ENCODE measurements around the gene EXOSC10. TPM values are rescaled to one million over a fixed set of nuclear protein-coding genes. Genes with fewer than 3 reads are reported as not detected.

Gene EXOSC10
- total and polyA plus RNA-seq, 9 of the 15 experiments (the other 6 are each of a cell fraction or from before 2014, with no cell fraction given) = 23.4 to 150 (median 105) TPM

- TF ChIP-seq HOMEZ (CRISPR knock-in tag; IDR thresholded peaks at IDR 0.05) (no peak), TCF7L2 (IDR thresholded peaks at IDR 0.05; ENCODE audit: low read depth, low read length) (no peak), HNRNPL (IDR thresholded peaks at IDR 0.05; ENCODE audit: low read depth, low read length) (no peak; the same call in 1 of the 2 replicates), TRIM28 (IDR thresholded peaks at IDR 0.05) (no peak), MAFK (IDR thresholded peaks at IDR 0.05; ENCODE audit: low read length) (no peak), SRSF3 (IDR thresholded peaks at IDR 0.05; ENCODE audit: insufficient read depth, low read length) (no peak), ASH1L (IDR thresholded peaks at IDR 0.05; ENCODE audit: borderline replicate concordance, low read depth, partially characterized antibody) (no peak), PURB (CRISPR knock-in tag; IDR thresholded peaks at IDR 0.05; ENCODE audit: low read depth) (no peak), CXXC5 (CRISPR knock-in tag; IDR thresholded peaks at IDR 0.05) (no peak), PPARD (CRISPR knock-in tag; IDR thresholded peaks at IDR 0.05) (no peak), MYNN (IDR thresholded peaks at IDR 0.05) (no peak), MYNN (CRISPR knock-in tag; IDR thresholded peaks at IDR 0.05) (no peak), ZFX (CRISPR knock-in tag; IDR thresholded peaks at IDR 0.05) (peak; percentile 39), MYBL2 (IDR thresholded peaks at IDR 0.05; ENCODE audit: low read depth) (no peak), MYBL2 (CRISPR knock-in tag; IDR thresholded peaks at IDR 0.05; ENCODE audit: borderline replicate concordance) (no peak), TFAM (CRISPR knock-in tag; conservative IDR thresholded peaks at IDR 0.05) (no peak), SAFB2 (IDR thresholded peaks at IDR 0.05; ENCODE audit: borderline replicate concordance, low read depth, low read length, severe bottlenecking) (no peak), TRIM24 (IDR thresholded peaks at IDR 0.05) (no peak), ILK (tag; IDR thresholded peaks at IDR 0.05; ENCODE audit: borderline replicate concordance, low read depth) (no peak), RBM39 (optimal IDR thresholded peaks at IDR 0.05; ENCODE audit: low read depth, low read length) (no peak), CEBPG (CRISPR knock-in tag; IDR thresholded peaks at IDR 0.05) (peak; percentile 38; the same call in 1 of the 2 replicates), CEBPG (tag; conservative IDR thresholded peaks at IDR 0.05 in 1 of 2, IDR thresholded peaks at IDR 0.05 in 1 of 2) (no peak), PML (IDR thresholded peaks at IDR 0.05; ENCODE audit: low read length) (0 out of 2 replicates have a peak, but pooled peaks have one; percentile 37), FOXJ3 (CRISPR knock-in tag; IDR thresholded peaks at IDR 0.05) (no peak), TBP (optimal IDR thresholded peaks at IDR 0.05; ENCODE audit: low read depth, low read length) (no peak), ZFP30 (CRISPR knock-in tag; IDR thresholded peaks at IDR 0.05; ENCODE audit: borderline replicate concordance) (no peak), ZNF764 (CRISPR knock-in tag; IDR thresholded peaks at IDR 0.05; ENCODE audit: low read depth) (no peak), BHLHE40 (IDR thresholded peaks at IDR 0.05; ENCODE audit: low read length) (no peak), PHF20 (IDR thresholded peaks at IDR 0.05; ENCODE audit: partially characterized antibody) (no peak), RBM15 (IDR thresholded peaks at IDR 0.05; ENCODE audit: insufficient read depth, low read length) (no peak), YBX1 (IDR thresholded peaks at IDR 0.05) (no peak)
Measured at GRCh38 chr1:11059155-11059967, 40.3 kb downstream of the EXOSC10 start (continued).

All from K562 (cell line).